MCF 10A (cell line): ENCODE measurements around the gene ARID5A. TPM values are rescaled to one million over a fixed set of nuclear protein-coding genes. Genes with fewer than 3 reads are reported as not detected.

Source experiments
- BruUV-seq: library from RNA; stranded (reverse); fragments of 400-500 nt; replicated peaks from 2 replicates; lab custom pipeline; 2021; lab: Mats Ljungman, UMichigan
- CTCF ChIA-PET: fragments of 300-600 bp; sonication (Branson Sonifier 250); formaldehyde crosslinking; extraction: SDS; loops from one replicate; lab custom pipeline; 2021; ENCODE audit warnings: antibody characterized with exemption, inconsistent platforms; lab: Yijun Ruan, JAX
- POLR2A ChIA-PET: fragments of 300-600, 350-650 bp; sonication (Branson Sonifier 250); formaldehyde crosslinking; extraction: SDS; loops from one replicate; lab custom pipeline; 2020; ENCODE audit warnings: antibody characterized with exemption, inconsistent platforms; lab: Yijun Ruan, JAX
- DNase-seq: peaks from one replicate; pipeline ENCODE4 v3.0.0-alpha.2; 2018; ENCODE audit not compliant: unreplicated experiment
- H3K27ac Mint-ChIP-seq: one replicate; pipeline ENCODE4 v1.8.0; 2022; ENCODE audit warnings: mild to moderate bottlenecking, low read depth, mixed read lengths; ENCODE audit not compliant: unreplicated experiment
- H3K27me3 Mint-ChIP-seq: one replicate; pipeline ENCODE4 v1.8.0; 2022; ENCODE audit warnings: mixed read lengths; ENCODE audit not compliant: insufficient read depth, unreplicated experiment
- H3K36me3 Mint-ChIP-seq: one replicate; pipeline ENCODE4 v1.8.0; 2022; ENCODE audit warnings: mild to moderate bottlenecking, moderate library complexity, mixed read lengths; ENCODE audit not compliant: insufficient read depth, unreplicated experiment
- H3K4me1 Mint-ChIP-seq: one replicate; pipeline ENCODE4 v1.8.0; 2022; ENCODE audit warnings: mixed read lengths; ENCODE audit not compliant: insufficient read depth, unreplicated experiment
- H3K4me3 Mint-ChIP-seq: one replicate; pipeline ENCODE4 v1.8.0; 2022; ENCODE audit warnings: mild to moderate bottlenecking, moderate library complexity, mixed read lengths; ENCODE audit not compliant: unreplicated experiment
- H3K9me3 Mint-ChIP-seq: one replicate; pipeline ENCODE4 v1.8.0; 2022; ENCODE audit warnings: mixed read lengths; ENCODE audit not compliant: unreplicated experiment
- intact Hi-C: fragments of 100-400 bp; cut with micrococcal nuclease; formaldehyde crosslinking; loops from 2 replicates; pipeline ENCODE4 v1.14.1; 2022
- total RNA-seq: library from RNA; stranded (reverse); gene quantifications from 2 replicates; pipeline ENCODE4 v1.2.3, GENCODE V29; 2022
- TF ChIP-seq, protein P1 (sequence below): fragments of 200-600 bp; IDR thresholded peaks from one replicate; pipeline ENCODE4 v1.8.0; 2022; ENCODE audit warnings: antibody characterized with exemption, mild to moderate bottlenecking; ENCODE audit not compliant: unreplicated experiment

ARID5A gene
- total RNA-seq, 1 experiment from 2014 or later, result 3.4 TPM

DNA sequence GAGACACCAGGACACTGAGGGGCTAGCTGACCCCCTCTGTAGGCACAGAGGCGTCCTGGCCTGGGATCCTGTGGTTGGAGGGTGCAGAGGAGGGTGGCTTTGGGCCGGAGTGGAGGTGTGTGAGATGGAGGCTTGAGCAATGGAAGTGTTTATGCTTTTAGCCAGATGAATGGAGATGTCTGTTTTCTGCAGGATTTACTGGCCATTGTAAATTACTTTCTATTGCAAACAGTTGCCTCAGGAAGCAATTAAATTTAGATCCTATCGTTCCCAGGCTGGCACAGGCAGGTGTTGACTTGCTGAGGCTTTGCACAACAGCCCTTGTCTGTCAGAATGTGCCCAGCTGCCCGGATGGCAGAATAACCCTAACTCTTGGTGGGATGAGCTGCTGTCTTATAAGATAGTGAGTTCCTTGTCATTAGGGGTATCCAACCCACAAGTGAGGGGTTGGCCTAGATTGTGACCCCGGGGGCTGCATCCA, 1.8 kb upstream of the ARID5A start:
- H3K36me3 Mint-ChIP-seq, result peaks cover 6% of the 10 kb centered on the region
- H3K27ac Mint-ChIP-seq, result peak overlapping the region; percentile 11
- TF ChIP-seq, protein P1, sequence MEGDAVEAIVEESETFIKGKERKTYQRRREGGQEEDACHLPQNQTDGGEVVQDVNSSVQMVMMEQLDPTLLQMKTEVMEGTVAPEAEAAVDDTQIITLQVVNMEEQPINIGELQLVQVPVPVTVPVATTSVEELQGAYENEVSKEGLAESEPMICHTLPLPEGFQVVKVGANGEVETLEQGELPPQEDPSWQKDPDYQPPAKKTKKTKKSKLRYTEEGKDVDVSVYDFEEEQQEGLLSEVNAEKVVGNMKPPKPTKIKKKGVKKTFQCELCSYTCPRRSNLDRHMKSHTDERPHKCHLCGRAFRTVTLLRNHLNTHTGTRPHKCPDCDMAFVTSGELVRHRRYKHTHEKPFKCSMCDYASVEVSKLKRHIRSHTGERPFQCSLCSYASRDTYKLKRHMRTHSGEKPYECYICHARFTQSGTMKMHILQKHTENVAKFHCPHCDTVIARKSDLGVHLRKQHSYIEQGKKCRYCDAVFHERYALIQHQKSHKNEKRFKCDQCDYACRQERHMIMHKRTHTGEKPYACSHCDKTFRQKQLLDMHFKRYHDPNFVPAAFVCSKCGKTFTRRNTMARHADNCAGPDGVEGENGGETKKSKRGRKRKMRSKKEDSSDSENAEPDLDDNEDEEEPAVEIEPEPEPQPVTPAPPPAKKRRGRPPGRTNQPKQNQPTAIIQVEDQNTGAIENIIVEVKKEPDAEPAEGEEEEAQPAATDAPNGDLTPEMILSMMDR, result no peak
- H3K4me1 Mint-ChIP-seq, result peaks cover 22% of the 10 kb centered on the region
- peaks cover 6% of the 10 kb centered on the region for H3K27me3 Mint-ChIP-seq
- intact Hi-C loops, result no loop called here
- DNase-seq, result peak; percentile 84
- POLR2A ChIA-PET, result interaction anchor here (0.7 to 4.1 kb wide), 11 partner anchors 10 to 1116 kb away, joined by 3 to 19 read pairs (median 4); partner anchors contain the start of gene CNNM3
- CTCF ChIA-PET, result interaction anchor here (0.6 to 5.0 kb wide), 8 partner anchors 12 to 265 kb away, joined by 3 to 46 read pairs (median 4); no protein-coding TSS in a partner anchor
- no peaks in the 10 kb centered on the region for H3K9me3 Mint-ChIP-seq
- no TSS peak for BruUV-seq
- H3K4me3 Mint-ChIP-seq, result no peak overlapping the region

DNA sequence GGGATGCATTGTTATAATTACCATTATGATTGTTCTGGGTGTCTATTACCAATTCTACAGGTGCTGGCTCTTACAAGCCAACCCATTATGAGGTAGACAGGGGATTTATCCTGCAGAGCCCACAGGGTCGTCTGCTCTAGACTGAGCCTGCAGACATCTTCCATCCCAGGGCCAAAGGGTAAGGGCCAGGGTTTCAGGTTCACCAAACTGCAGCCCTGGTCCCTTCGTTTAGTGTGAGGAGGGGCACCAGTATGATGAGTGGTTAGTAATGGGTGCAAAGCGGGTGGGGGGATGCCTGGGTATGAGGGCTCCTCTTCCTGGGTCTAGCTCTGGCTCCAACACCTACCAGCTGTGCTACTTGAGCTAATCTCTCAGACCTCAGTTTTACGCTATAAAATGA, 1.2 kb upstream of the ARID5A start:
- peaks cover under 1% of the 10 kb centered on the region for H3K27me3 Mint-ChIP-seq
- no peak for DNase-seq
- H3K4me1 Mint-ChIP-seq, result peaks cover 28% of the 10 kb centered on the region

DNA sequence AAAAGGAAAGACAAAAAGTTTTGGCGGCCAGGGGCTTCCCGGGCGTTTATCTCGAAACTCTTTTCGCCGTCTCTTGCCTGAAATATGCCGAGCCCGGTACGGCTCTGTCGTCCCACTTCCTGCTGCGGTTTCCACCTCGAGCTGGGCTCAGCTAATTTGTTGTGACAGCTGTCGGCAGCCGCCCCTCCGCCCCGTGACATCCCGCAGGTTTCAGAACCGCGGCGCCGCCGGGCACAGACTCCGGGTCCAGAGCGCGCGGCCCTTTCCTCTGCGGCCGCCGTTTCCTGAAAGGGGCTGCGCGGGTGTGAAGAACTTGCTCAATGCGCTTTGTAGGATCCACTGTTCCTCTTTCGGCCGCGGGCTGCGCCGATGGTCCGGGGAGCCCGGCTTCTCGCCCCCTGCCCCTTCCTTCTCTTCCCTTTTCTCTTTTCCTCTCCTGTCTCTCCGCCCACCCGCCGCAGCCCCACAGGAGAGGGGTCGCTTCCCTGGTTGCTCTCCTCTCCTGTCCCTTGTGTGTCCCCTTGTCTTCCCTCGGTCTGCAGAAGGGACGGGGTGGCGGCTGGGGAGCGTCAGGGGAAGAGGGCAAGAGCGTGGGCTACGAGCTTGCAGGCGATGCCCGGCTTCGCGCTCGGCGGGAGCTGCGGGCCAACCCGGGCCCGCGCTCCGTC, 648 bp downstream of the ARID5A start:
- CTCF ChIA-PET, result interaction anchor here (0.6 to 2.4 kb wide), 3 partner anchors 18 to 315 kb away, joined by 3 to 16 read pairs (median 3); no protein-coding TSS in a partner anchor
- Mint-ChIP-seq H3K4me1 (peaks cover 28% of the 10 kb centered on the region), H3K27me3 (no peaks in the 10 kb centered on the region), H3K4me3 (peak overlapping the region; percentile 76), H3K9me3 (no peaks in the 10 kb centered on the region), H3K36me3 (peaks cover 6% of the 10 kb centered on the region), H3K27ac (no peak overlapping the region)
- TSS peak; percentile 51 for BruUV-seq
- TF ChIP-seq, protein P1, result no peak
- POLR2A ChIA-PET, result interaction anchor here (0.5 to 1.1 kb wide), 4 partner anchors 17 to 329 kb away, joined by 3 to 7 read pairs (median 4); no protein-coding TSS in a partner anchor
- intact Hi-C loops, result loop anchor here (1.0 kb wide), 1 partner anchor 17 kb away; no protein-coding TSS in a partner anchor
- peak; percentile 41 for DNase-seq

More for the DNA sequence above, 1.2 kb upstream of the ARID5A start:
- intact Hi-C loops, result no loop called here
- ChIA-PET CTCF (interaction anchor here (0.6 to 5.0 kb wide), 7 partner anchors 19 to 265 kb away, joined by 3 to 46 read pairs (median 3); no protein-coding TSS in a partner anchor), POLR2A (interaction anchor here (0.7 to 4.1 kb wide), 7 partner anchors 9 to 1115 kb away, joined by 3 to 19 read pairs (median 4); partner anchors contain the start of gene CNNM3)
- BruUV-seq, result no TSS peak
- TF ChIP-seq, protein P1, result no peak
- Mint-ChIP-seq H3K9me3 (no peaks in the 10 kb centered on the region), H3K36me3 (peaks cover 6% of the 10 kb centered on the region), H3K4me3 (no peak overlapping the region), H3K27ac (no peak overlapping the region)
